ENCODE measurements around the gene IL1RAPL2. TPM values are rescaled to one million over a fixed set of nuclear protein-coding genes. Genes with fewer than 3 reads are reported as not detected.
"Not testable (repeated sequence)": the region's sequence is repeated elsewhere in the genome, so short reads cannot be mapped to it uniquely, and the experiment has no call there.

Gene IL1RAPL2
- total RNA-seq, 4 donors from 2014 or later, result 0.50 to 1.3 (median 0.67) TPM

GRCh38 chrX:104669063-104669462 is 103.1 kb downstream of the IL1RAPL2 start:
- no peaks in the 10 kb centered on the region for H3K27me3 ChIP-seq
- no peak overlapping the region for H3K4me3 ChIP-seq
- no peak for DNase-seq (ENCODE audit: extremely low spot score)
- no peaks in the 10 kb centered on the region for H3K9me3 ChIP-seq
- no peak for TF ChIP-seq CTCF (IDR thresholded peaks at IDR 0.05)
- TF ChIP-seq POLR2AphosphoS5 (IDR thresholded peaks at IDR 0.05), result no peak
- no peak for TF ChIP-seq POLR2A (IDR thresholded peaks at IDR 0.05; ENCODE audit: low read depth)
- no peak for TF ChIP-seq EP300 (IDR thresholded peaks at IDR 0.05)
- H3K36me3 ChIP-seq, result no peaks in the 10 kb centered on the region
- WGBS, result 63% methylated on average over 4 of the region's 4 CpGs
- no peak overlapping the region for H3K27ac ChIP-seq (replicated peaks in 1 of 4)
- intact Hi-C loops (cut with DNase I), result no loop called here
- H3K4me1 ChIP-seq, result no peaks in the 10 kb centered on the region

- TF ChIP-seq POLR2A (IDR thresholded peaks at IDR 0.05; ENCODE audit: low read depth), result no peak
- TF ChIP-seq EP300 (IDR thresholded peaks at IDR 0.05), result no peak
- TF ChIP-seq POLR2AphosphoS5 (IDR thresholded peaks at IDR 0.05), result no peak
- no peak for TF ChIP-seq CTCF (IDR thresholded peaks at IDR 0.05)
- H3K36me3 ChIP-seq, result no peaks in the 10 kb centered on the region
- H3K9me3 ChIP-seq, result no peaks in the 10 kb centered on the region
- no peak overlapping the region for H3K27ac ChIP-seq (replicated peaks in 1 of 4)
- no peak overlapping the region for H3K4me3 ChIP-seq
- H3K4me1 ChIP-seq, result no peaks in the 10 kb centered on the region
- no peaks in the 10 kb centered on the region for H3K27me3 ChIP-seq
- no peak for DNase-seq (ENCODE audit: extremely low spot score)
- WGBS, result 53% methylated on average over 4 of the region's 4 CpGs
- intact Hi-C loops (cut with DNase I), result no loop called here
These were observed 104.1 kb downstream of the IL1RAPL2 start for GRCh38 chrX:104670051-104670450.

GRCh38 chrX:104677517-104677916 is 111.5 kb downstream of the IL1RAPL2 start:
- H3K9me3 ChIP-seq; H3K36me3 ChIP-seq; intact Hi-C loops (cut with DNase I); DNase-seq (ENCODE audit: extremely low spot score); H3K27ac ChIP-seq (replicated peaks in 1 of 4); H3K4me3 ChIP-seq; H3K27me3 ChIP-seq; H3K4me1 ChIP-seq: not testable (repeated sequence)
- WGBS, result 78% methylated on average over 18 of the region's 18 CpGs

- intact Hi-C loops (cut with DNase I), result no loop called here
- no peak for DNase-seq (ENCODE audit: extremely low spot score)
- no peak overlapping the region for H3K27ac ChIP-seq (replicated peaks in 1 of 4)
- H3K4me3 ChIP-seq, result no peak overlapping the region
- H3K27me3 ChIP-seq, result no peaks in the 10 kb centered on the region
- no peaks in the 10 kb centered on the region for H3K9me3 ChIP-seq
- H3K4me1 ChIP-seq, result no peaks in the 10 kb centered on the region
- 69% methylated on average over 2 of the region's 2 CpGs for WGBS
- TF ChIP-seq CTCF (IDR thresholded peaks at IDR 0.05) (no peak), POLR2AphosphoS5 (IDR thresholded peaks at IDR 0.05) (no peak), POLR2A (IDR thresholded peaks at IDR 0.05; ENCODE audit: low read depth) (no peak), EP300 (IDR thresholded peaks at IDR 0.05) (no peak)
- no peaks in the 10 kb centered on the region for H3K36me3 ChIP-seq
These were observed 113.2 kb downstream of the IL1RAPL2 start for GRCh38 chrX:104679175-104679574.

- Histone ChIP-seq H3K4me3 (no peak overlapping the region), H3K36me3 (no peaks in the 10 kb centered on the region), H3K27me3 (no peaks in the 10 kb centered on the region), H3K4me1 (no peaks in the 10 kb centered on the region), H3K27ac (replicated peaks in 1 of 4) (no peak overlapping the region), H3K9me3 (no peaks in the 10 kb centered on the region)
- DNase-seq (ENCODE audit: extremely low spot score), result no peak
- TF ChIP-seq EP300 (IDR thresholded peaks at IDR 0.05) (no peak), POLR2A (IDR thresholded peaks at IDR 0.05; ENCODE audit: low read depth) (no peak), POLR2AphosphoS5 (IDR thresholded peaks at IDR 0.05) (no peak), CTCF (IDR thresholded peaks at IDR 0.05) (no peak)
- 40% methylated on average over 3 of the region's 3 CpGs for WGBS
- intact Hi-C loops (cut with DNase I), result no loop called here
These were observed 115.2 kb downstream of the IL1RAPL2 start for GRCh38 chrX:104681214-104681613.

Data from esophagus muscularis mucosa (tissue), 4 donors.